Small intestine (tissue), 7 donors: Measurements from ENCODE around the gene MRPL48. TPM values are rescaled to one million over a fixed set of nuclear protein-coding genes. Genes with fewer than 3 reads are reported as not detected.
"Not testable (repeated sequence)": the region's sequence is repeated elsewhere in the genome, so short reads cannot be mapped to it uniquely, and the experiment has no call there.

Experiments
- DNase-seq, 2 donors: peaks; one replicate each; pipeline versions ENCODE4 v3.0.0 to v3.0.0-alpha.2; 2013
- FAIRE-seq: peaks from 2 replicates; lab custom pipeline; 2012; peaks lifted over from hg19 to GRCh38; lab: Jason Lieb, UNC
- H3K27ac ChIP-seq, 3 donors: one replicate each; pipeline ENCODE4 v1.5.1; 2013; ENCODE audit warnings: low read length in 2 of 3, mild to moderate bottlenecking in 2 of 3, control low read depth in 1 of 3, inconsistent platforms in 1 of 3, low read depth in 1 of 3, moderate library complexity in 1 of 3
- H3K27me3 ChIP-seq, 3 donors: one replicate each; pipeline ENCODE4 v1.6.1; 2013; ENCODE audit warnings: low read length in 3 of 3, inconsistent platforms in 1 of 3; ENCODE audit not compliant: control insufficient read depth in 3 of 3, insufficient read depth in 3 of 3
- H3K36me3 ChIP-seq, 3 donors: one replicate each; pipeline ENCODE4 v1.6.1; 2013; ENCODE audit warnings: low read length in 3 of 3, inconsistent platforms in 1 of 3, low read depth in 1 of 3, mild to moderate bottlenecking in 1 of 3, moderate library complexity in 1 of 3; ENCODE audit not compliant: control insufficient read depth in 3 of 3, insufficient read depth in 2 of 3
- H3K4me1 ChIP-seq, 3 donors: one replicate each; pipeline ENCODE4 v1.6.1; 2013; ENCODE audit warnings: low read length in 2 of 3, inconsistent platforms in 1 of 3, low read depth in 1 of 3, mild to moderate bottlenecking in 1 of 3, moderate library complexity in 1 of 3; ENCODE audit not compliant: control insufficient read depth in 3 of 3, insufficient read depth in 2 of 3
- H3K4me3 ChIP-seq, 3 donors: one replicate each; pipeline ENCODE4 v1.5.1; 2013; ENCODE audit warnings: low read length in 3 of 3, control low read depth in 1 of 3, inconsistent platforms in 1 of 3, low read depth in 1 of 3, mild to moderate bottlenecking in 1 of 3, moderate library complexity in 1 of 3
- H3K9me3 ChIP-seq, 2 donors: one replicate each; pipeline ENCODE4 v1.6.1; 2013; ENCODE audit warnings: low read depth in 1 of 2, low read length in 1 of 2; ENCODE audit not compliant: control insufficient read depth in 2 of 2, insufficient read depth in 1 of 2
- WGBS, 3 donors: extraction: QIAGEN DNeasy Blood & Tissue Kit; methylation state at CpG; one replicate each; pipeline ENCODE4 v1.1.7; 2013; 5-methylcytosine and 5-hydroxymethylcytosine counted together
- polyA plus RNA-seq, 4 donors: library from polyadenylated mRNA; stranded (reverse) in 3 of 4; unstranded in 1 of 4; fragments of 200-250 nt in 3 of 4; fragments of 120-200 nt in 1 of 4; gene quantifications; one replicate each; pipeline versions ENCODE4 v1.2.1 to v1.2.3, GENCODE V29; 2013
- donor health status: healthy with polysubstance abuse.
- donor health status: control.
- donor health status: control.
- donor health status: Bipolar disorder and iron deficiency.
- donor health status: healthy.

The MRPL48 gene
- polyA plus RNA-seq, 4 donors: 38.9 to 74.3 (median 58.9) TPM

DNA sequence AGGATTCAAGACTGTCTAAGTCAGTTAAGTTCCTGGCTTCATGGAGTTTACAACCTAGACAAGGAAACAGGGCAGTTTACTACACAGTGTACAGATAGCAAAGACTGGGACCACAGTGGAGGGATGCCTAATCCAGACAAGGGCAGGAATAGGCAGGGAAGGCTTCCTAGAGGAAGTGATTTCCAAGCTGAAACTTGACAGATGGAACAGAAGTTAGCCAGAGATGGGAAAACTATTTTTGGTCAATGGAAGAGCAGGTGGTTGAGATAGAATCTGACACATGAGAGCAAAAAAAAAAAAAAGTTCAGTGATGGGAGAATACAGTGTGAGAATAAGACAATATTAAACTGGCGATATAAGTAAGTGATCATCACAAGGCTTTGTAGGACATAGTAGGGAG, 87.7 kb downstream of the MRPL48 start:
- Histone ChIP-seq H3K27me3 (no peaks in the 10 kb centered on the region), H3K4me3 (peak overlapping the region in 2 of 3 donors; percentile 48 to 62), H3K4me1 (peaks cover 2 to 8% (median 3%) of the 10 kb centered on the region in 3 donors), H3K36me3 (peaks cover 0 to 37% (median 4%) of the 10 kb centered on the region in 3 donors), H3K27ac (peak overlapping the region in 1 of 3 donors; percentile 97), H3K9me3 (no peaks in the 10 kb centered on the region)
- DNase-seq (peak; percentile 13 to 15), FAIRE-seq (no peak)
- WGBS, 3 donors: 78 to 88% (median 83%) methylated on average over 1 of the region's 1 CpG

DNA sequence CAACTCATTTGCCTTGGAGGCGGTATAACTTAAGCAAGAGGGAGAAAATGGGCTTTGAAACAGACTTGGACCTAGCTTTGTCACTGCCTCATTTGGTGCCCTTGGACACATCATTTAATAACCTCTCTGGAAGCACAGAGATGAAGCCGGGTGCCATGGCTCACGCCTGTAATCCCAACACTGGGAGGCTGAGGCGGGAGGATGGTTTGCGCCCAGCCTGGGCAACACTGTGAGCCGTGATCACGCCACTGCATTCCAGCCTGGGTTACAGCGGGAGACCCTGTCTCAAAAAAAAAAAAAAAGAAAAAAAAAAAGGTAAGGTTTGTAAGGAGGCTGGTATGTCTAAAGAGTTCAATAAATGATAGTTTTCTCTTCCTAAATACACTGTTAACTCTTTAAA, 88.2 kb downstream of the MRPL48 start:
- H3K9me3 ChIP-seq: no peaks in the 10 kb centered on the region
- peak overlapping the region; percentile 35 to 97 (median 51) for H3K27ac ChIP-seq
- H3K27me3 ChIP-seq: no peaks in the 10 kb centered on the region
- H3K4me1 ChIP-seq: peaks cover 2 to 8% (median 3%) of the 10 kb centered on the region in 3 donors
- FAIRE-seq: no peak
- DNase-seq: peak; percentile 22 to 35
- H3K36me3 ChIP-seq: peaks cover 0 to 36% (median 4%) of the 10 kb centered on the region in 3 donors
- WGBS, 3 donors: 13 to 32% (median 15%) methylated on average over 8 of the region's 8 CpGs
- H3K4me3 ChIP-seq: peak overlapping the region in 2 of 3 donors; percentile 48 to 62

DNA sequence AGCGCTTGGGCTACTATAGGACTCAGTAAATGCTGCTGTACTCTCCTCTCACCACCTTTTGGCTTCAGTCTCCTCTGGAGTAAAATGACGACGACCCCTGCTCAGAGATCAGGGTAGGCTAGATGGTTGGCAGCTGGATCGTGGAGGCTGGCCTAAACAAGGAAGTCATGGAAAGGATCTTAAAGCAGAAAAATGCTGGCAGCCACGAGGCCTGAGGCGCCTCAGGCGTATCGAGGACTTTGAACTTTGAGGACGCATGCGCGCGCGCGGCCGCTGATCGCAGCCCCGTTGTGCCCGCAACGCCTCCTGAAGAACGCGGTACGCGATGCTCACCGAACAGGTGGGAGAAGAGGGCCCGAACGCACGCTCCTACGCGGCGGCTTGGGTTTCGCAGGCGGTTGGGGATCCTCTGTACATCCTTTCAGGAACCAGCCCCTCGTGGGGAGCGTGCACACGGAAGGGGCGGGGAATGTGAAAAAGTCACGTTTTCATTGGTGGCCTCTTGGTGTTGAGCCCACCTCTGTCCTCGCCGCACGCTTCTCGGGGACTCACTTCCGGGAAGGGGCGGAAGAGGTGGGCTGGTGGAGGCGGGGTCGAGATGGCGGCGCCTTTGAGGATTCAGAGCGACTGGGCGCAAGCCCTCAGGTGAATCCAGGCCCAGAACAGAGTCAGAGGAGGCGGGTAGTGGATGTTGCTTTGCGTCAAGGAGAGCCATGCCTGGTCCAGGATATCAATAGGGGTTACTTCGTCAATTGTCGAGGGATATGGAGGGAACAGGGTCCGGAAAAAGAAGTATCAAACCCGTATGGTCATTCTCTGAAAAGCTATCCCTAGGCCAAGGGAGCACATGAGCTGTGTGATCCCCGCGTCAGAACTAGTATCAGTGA, 89.0 kb downstream of the MRPL48 start, which contains the start of the genes COA4 and PAAF1:
Gene COA4, minus strand, starts transcription at position 423 of the 887 bp plus-strand sequence. CDS start 3,468 bp downstream, outside the sequence.
Gene PAAF1, plus strand, starts transcription at position 576 of the 887 bp plus-strand sequence. Its CDS starts 23 bp downstream, at position 599.
- DNase-seq (peak; percentile 98 to 99), FAIRE-seq (no peak)
- no peaks in the 10 kb centered on the region for H3K27me3 ChIP-seq
- H3K9me3 ChIP-seq: no peaks in the 10 kb centered on the region
- peak within 1 kb of the TSS; percentile 88 to 97 (median 93) for H3K27ac ChIP-seq
- 0% methylated on average over 57 of the region's 57 CpGs for WGBS, 3 donors
- H3K4me1 ChIP-seq: peaks cover 2 to 8% (median 3%) of the 10 kb centered on the region in 3 donors
- peaks cover 0 to 30% (median 4%) of the 10 kb centered on the region in 3 donors for H3K36me3 ChIP-seq
- peak within 1 kb of the TSS; percentile 48 to 62 (median 48) for H3K4me3 ChIP-seq

DNA sequence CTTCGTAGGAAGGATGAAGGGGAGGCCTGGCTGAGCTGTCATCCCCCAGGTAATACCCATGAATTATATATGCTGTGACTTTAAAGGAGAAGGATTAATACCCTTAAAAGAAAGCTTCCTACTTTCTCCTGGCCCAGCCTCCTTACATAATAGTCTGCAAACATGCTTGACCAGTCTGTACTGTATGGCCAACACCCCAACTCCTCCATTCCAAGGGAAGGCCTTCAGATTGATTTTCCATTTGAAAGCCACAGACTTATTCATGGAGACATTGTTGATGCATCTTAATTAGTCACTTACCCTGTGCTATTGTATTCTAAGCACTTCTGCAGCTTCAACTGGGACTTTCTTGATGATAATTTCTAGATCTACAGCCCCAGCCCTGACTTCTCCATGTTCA, 91.1 kb downstream of the MRPL48 start:
- Histone ChIP-seq H3K27ac (no peak overlapping the region), H3K27me3 (no peaks in the 10 kb centered on the region), H3K4me1 (peaks cover 2 to 8% (median 3%) of the 10 kb centered on the region in 3 donors), H3K9me3 (no peaks in the 10 kb centered on the region), H3K36me3 (peaks cover 0 to 24% (median 0%) of the 10 kb centered on the region in 3 donors), H3K4me3 (no peak overlapping the region)
- 83 to 88% (median 86%) methylated on average over 1 of the region's 1 CpG for WGBS, 3 donors
- FAIRE-seq: no peak
- DNase-seq: no peak

DNA sequence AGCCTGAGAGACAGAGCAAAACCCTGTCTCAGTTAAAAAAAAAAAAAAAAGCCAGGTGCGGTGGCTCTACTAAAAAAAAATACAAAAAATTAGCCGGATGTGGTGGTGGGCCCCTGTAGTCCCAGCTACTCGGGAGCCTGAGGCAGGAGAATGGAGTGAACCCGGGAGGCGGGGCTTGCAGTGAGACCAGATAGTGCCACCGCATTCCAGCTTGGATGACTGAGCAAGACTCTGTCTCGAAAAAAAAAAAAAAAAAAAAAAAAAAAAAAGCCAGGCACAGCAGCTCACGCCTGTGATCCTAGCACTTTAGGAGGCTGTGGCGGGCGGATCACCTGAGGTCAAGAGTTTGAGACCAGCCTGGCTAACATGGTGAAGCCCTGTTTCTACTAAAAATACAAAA, 92.8 kb downstream of the MRPL48 start:
- not testable (repeated sequence) for H3K4me3 ChIP-seq, H3K27ac ChIP-seq, DNase-seq, H3K4me1 ChIP-seq, H3K9me3 ChIP-seq, H3K27me3 ChIP-seq, FAIRE-seq
- WGBS, 3 donors: 90 to 97% (median 95%) methylated on average over 9 to 10 of the region's 10 CpGs
- peaks cover 0 to 22% (median 0%) of the 10 kb centered on the region in 3 donors for H3K36me3 ChIP-seq

DNA sequence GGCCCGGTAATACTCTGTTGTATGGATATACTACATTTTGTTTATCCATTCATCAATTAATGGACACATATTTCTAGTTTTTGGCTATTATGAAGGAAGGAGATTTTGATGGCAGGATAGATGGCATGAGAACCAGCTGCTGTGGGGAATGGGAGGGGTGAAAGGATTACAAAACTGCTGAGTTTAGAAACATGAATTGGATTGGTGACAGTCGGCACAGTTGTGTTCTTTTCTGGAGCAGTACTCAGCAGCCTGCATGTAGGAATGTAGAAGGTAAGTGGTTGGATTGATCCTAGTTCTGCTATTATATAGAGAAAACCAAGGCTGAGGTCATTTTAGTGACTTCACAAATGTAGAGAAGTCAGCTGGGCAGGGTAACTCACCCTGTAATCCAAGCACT, 96.2 kb downstream of the MRPL48 start:
- Histone ChIP-seq H3K9me3 (no peaks in the 10 kb centered on the region), H3K27me3 (no peaks in the 10 kb centered on the region), H3K27ac (no peak overlapping the region), H3K4me1 (no peaks in the 10 kb centered on the region), H3K36me3 (peaks cover 0 to 32% (median 1%) of the 10 kb centered on the region in 3 donors), H3K4me3 (no peak overlapping the region)
- no peak for FAIRE-seq
- WGBS, 3 donors: 91 to 97% (median 97%) methylated on average over 2 of the region's 2 CpGs
- no peak for DNase-seq

DNA sequence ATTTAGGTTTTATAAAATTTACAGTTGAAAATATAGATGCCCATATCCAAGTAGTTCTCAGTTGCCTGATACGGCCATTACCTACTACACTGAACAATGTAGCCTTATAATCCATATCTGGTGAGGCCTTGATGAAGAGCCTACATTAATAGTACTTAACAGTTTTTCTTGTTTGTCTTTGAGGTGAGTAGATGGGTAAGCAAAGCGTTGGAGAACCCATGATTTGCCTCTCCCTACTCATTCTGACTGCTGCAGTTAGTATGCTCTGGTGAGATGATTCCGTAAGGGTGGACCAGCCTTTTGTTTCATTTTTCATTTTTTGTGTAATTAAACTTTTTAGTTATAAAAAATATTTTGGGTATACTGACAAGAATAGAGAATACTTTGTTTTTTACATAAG, 100.6 kb downstream of the MRPL48 start:
- FAIRE-seq (no peak), DNase-seq (no peak)

DNA sequence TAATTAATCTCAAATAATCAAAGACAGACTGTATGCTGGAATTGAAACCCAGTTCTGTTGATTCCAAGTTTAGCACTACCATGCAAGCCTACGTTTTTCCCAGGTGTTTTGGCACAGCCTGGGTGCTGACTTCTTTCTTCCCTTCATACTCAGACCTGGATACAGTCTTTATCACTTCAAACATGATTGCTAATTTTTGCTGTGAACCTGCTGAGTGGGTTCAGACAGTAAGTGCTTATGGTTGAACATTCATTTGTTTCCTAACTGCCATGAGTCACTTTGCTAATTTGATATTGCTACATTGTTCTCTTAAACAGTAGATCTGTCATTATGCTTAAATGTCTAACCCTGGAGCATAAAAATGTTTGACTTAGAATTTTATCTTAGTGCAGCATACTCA, 101.3 kb downstream of the MRPL48 start:
- WGBS, 3 donors: 16 to 48% (median 19%) methylated on average over 1 of the region's 1 CpG
- no peak for DNase-seq
- FAIRE-seq: no peak

More for the DNA sequence above, 100.6 kb downstream of the MRPL48 start:
- H3K27me3 ChIP-seq: no peaks in the 10 kb centered on the region
- peaks cover 2 to 31% (median 6%) of the 10 kb centered on the region in 3 donors for H3K36me3 ChIP-seq
- WGBS, 3 donors: 95 to 97% (median 95%) methylated on average over 3 of the region's 3 CpGs
- H3K4me3 ChIP-seq: no peak overlapping the region
- no peaks in the 10 kb centered on the region for H3K9me3 ChIP-seq
- H3K27ac ChIP-seq: no peak overlapping the region
- no peaks in the 10 kb centered on the region for H3K4me1 ChIP-seq

More for the DNA sequence above, 101.3 kb downstream of the MRPL48 start:
- H3K36me3 ChIP-seq: peaks cover 4 to 33% (median 6%) of the 10 kb centered on the region in 3 donors
- H3K9me3 ChIP-seq: no peaks in the 10 kb centered on the region
- H3K27ac ChIP-seq: no peak overlapping the region
- H3K4me1 ChIP-seq: no peaks in the 10 kb centered on the region
- no peaks in the 10 kb centered on the region for H3K27me3 ChIP-seq
- H3K4me3 ChIP-seq: no peak overlapping the region
